ENCODE data around the gene ZNF511.

- no peak for TF ChIP-seq CTCF (IDR thresholded peaks at IDR 0.05; ENCODE audit: poor library complexity, severe bottlenecking)
- no peak for TF ChIP-seq EP300 (conservative IDR thresholded peaks at IDR 0.05; ENCODE audit: poor library complexity, severe bottlenecking)
- TF ChIP-seq POLR2AphosphoS5 (IDR thresholded peaks at IDR 0.05) = no peak
- TF ChIP-seq EZH2 (IDR thresholded peaks at IDR 0.05; ENCODE audit: borderline replicate concordance, insufficient read depth, low read length, poor library complexity, severe bottlenecking) = no peak
- TF ChIP-seq REST (IDR thresholded peaks at IDR 0.05; ENCODE audit: borderline replicate concordance) = no peak
These were observed 42.5 kb upstream of the ZNF511 start for GRCh38 chr10:133266056-133266795.

Measured in neural cell (in vitro differentiated cells).